Superior temporal gyrus (tissue), 1 donor: ENCODE data around the gene BCKDHB.

ENCODE experiments used
- DNase-seq: peaks from one replicate; pipeline ENCODE4 v3.0.0-alpha.2; 2016; ENCODE audit errors: extremely low spot score

BCKDHB gene

DNA sequence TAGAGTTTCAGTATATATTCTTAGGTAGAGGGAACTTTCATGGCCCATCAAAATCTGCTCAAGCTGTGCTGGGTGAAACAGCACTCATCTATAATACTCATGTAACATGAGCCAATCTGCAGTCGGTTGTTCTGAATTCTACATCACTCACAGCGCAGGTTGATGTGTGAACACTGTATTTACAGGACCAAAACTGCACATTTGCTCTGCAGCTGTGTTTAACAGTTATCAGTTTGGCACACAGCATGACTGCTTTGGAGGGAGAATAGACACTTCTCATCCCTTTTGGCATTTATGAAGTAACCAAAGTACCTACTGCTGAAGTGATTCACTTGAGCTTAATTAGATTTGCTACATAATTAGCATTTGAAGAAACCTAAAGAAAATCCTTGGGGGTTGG is 225.1 kb downstream of the BCKDHB start:
- DNase-seq, result no peak

DNA sequence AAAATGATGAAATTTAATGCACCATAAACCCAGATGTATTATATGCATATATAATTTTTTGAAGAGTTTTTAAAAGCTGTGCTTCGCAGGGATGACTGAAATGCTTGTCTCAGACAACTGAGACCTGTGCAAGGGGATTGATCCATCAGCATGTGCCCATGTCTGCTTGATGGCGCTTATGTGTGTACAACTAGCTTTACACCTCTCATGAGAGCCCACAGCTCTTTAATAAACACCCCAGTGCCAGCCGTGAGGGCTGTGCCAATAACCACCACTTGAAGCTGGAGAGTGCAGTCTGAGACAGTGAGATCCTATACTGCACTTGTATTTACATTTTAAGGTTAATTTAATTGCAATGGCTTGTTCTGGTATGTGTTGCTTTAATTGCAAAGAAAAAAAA is 225.5 kb downstream of the BCKDHB start:
- no peak for DNase-seq

DNA sequence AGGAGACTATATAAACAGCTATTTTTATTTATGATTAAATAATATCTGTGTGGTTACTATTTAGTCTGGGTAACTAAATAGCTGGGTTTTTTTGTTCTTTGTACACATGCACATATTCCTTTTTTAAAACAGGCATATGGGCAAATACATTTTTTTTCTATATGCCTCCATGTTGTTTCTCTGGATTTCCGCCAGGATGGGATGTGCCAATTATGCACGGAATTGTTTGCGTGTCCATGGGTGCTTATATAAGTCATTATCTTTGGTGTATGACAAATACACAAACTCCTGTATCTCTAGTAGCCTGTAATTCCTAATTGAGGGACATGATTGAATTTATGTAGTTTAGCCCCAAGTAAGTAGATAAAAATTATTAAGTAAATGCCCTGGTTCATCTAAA is 226.9 kb downstream of the BCKDHB start:
- no peak for DNase-seq

DNA sequence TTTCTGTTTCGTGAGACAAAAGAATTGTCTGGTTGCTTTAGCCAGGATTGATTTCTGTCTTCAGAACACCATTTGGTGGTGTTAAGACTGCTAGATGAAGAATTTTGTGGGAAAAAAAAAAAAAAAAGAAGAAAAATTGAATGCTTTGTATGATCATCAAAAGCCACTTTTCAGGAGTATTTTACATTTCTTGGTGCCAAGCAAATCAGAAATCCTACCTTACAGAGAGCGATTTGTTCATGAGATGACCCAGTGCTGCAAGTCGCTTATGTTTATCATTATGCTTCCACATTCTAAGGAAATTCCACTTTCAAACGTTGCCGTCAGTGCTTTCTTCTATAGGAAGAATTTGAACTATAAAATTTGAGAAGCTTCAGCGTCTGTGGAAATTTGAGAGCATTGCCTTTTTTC is 228.7 kb downstream of the BCKDHB start:
- peak; percentile 55 for DNase-seq

DNA sequence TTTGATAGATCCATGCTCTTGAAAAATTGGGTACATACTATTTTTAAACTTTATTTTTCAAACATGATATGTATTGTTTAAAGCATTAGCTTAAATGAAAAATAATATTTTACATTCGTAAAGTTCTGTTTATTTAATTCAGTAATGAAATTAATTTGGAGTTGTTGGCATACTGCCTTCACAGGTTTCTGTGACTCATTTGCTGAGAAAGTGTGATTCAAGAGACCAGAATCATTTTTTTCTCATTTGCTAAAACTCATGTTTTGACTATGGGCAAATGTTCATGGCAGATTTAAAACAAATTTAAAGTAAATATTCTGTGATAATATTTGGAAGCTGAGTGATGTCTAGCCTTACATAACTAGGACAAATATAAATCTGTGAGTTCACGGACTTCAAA is 230.4 kb downstream of the BCKDHB start:
- no peak for DNase-seq

DNA sequence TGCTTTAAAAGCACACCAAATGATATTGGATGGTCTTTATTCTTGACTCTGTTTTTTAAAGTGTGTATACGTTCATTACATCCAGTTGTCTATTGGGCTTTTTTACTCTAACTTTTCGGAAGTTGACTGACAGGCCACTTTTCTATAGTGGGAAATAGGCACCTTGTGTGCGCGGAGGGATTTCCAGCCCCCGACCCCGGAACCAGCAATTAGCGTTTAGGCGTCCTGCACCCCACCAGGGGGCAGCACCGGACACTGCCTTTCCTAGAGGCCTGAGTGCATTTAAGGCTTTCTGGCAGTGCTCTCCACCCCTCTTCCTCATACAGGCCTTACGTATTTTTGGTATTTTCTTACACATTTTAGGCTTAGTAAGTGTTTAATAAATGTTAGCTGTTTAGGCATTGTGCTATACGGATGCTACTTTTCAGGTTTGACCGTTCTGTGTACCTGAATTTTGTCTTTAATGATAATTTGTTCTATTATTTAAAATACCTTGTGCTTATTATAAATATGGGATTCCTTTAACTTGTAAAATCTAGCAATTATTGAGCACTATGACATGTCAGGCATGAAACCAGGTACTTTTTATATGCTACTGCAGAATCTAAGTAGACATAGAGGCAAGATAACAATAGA is 231.8 kb downstream of the BCKDHB start:
- peak; percentile 67 for DNase-seq

DNA sequence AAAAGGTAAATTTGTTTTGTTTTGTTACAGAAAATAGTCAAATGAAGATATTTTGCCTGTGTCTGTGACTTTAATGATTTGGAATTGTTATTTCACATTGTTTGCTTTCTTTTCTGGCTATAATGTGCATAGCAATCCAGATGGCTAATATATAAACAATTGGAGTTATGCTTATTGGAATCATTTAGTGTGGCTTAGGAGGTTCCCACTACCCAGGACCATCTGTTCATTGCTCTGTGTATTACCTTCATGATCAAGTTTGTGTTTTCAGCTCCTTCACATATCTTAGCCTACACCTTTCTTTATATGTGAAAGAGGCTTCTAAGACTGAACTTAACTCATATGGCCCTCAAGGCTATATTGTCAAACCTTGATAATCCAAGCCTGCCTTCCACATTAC is 232.9 kb downstream of the BCKDHB start:
- DNase-seq, result no peak

DNA sequence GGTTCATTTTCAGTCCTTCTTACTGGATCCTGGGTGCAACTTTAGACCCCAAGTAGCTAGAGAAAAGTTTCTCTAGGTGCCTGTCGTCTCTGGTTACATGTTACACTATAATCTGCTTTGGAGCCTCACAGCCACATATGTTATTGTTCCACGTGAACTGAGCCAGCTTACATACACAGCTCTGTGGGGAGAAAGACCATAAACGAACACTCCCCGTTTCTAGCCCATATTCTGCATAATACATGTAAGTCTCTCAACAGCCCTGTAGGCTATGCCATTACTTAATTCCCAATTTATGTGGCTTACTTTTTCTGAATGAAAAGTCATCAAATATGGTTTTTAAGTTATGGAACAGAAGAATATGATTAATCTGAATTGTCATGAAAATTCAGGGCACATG is 233.8 kb downstream of the BCKDHB start:
- no peak for DNase-seq

DNA sequence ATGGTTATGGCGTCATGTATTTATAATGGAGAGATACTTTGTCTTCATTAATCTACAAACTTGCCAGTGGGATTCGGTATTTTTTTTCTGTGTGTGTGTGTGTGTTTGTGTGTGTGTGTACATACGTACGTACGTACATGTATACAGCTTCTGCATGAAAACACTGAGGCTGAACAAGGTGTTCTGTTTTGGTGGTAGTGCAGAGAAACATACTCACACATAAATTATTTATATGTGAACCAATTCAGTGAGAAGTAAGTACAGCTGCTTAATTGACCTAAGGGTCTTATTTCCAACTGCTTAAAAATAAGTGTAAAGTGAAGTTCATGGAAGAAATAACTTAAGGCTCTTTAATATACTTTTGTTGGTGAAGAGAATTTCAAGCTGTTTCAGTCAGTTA is 234.2 kb downstream of the BCKDHB start:
- no peak for DNase-seq

DNA sequence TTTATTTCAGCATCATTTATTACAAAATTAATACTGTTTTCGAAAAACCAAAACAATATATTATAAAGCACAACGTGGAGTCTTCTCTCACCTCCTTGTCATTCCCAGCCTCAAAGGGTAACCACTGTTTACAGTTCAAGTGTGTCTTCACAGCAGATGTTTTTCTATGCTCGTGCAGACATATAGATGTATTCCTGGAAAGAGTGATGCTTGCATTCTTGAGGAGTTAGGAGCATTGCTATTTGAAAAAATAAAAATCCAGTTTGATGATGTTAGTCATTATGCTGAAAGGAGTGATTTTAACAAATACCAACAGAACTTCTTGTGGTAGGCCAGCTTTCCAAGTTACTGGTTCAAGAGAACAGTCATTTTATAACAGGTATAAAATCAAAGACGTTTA is 234.9 kb downstream of the BCKDHB start:
- no peak for DNase-seq

DNA sequence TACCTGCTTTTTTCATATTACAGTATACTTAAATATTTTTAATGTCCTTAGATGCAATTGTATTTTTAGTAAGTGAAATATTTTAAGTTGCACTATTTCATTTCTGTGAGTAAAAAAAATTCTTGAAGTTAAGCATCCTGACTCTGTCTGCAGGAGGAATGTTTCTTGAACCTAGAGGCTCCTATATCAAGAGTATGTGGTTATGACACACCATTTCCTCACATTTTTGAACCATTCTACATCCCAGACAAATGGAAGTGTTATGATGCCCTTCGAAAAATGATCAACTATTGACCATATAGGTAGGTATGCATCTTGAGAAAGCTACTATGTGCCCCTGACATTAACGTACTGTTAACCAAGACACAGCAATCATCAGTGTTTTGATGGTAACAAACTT is 237.0 kb downstream of the BCKDHB start:
- no peak for DNase-seq

DNA sequence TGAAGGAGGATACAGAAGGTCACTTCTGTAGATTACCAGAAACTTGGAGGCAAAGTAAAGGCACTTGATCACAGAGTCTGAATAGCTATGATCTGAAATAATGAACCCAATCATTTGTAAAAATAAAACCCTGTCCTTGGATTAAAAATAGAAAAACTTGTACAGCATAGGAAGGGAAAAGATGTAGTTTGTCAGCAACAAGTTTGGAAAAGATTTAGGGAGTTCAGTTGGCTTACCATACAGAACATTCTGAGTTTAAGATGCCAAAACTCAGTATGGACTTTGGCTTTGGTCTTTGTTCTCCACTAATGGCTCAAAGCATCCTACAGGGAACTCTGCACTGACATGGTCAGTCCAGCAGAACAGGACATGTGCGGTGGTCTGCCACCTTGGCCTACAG is 240.6 kb downstream of the BCKDHB start:
- no peak for DNase-seq

DNA sequence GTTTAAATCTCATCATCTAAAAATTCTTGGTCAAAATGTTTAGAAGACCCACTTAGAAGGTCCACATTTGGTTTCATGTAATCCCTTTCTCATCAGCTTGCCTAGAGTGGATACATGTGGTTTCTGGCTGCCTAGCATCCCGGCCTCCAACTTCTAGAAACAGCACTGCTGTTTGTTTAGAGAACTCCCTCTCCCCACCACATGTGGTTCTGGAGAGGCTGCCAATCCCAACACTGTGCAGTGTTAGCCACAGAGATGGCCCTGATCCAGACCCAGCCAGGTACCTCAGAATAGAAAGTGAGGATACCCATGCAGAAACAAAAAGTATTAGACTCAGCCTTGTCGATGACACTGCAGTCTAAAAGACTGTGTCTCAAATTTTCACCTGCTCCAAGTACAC is 241.8 kb downstream of the BCKDHB start:
- DNase-seq, result no peak

DNA sequence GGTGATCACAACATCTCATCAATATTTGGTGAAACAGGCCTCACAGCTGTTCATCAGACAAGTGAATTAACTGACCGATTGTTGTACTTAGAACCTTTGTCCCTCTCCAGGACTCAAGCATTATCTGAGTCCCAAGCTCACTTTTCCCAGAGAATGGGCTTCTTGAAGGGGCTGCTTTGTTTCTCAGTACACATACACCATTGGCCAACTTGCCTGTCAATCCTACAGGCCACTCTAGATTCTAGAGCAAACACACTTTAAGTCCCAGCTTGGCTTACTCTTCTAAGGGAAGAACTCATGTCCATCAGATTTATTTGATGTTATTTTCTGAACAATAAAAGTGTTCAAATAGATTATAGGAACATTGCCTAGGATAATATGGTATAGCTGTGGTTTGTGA is 249.5 kb downstream of the BCKDHB start:
- no peak for DNase-seq

DNA sequence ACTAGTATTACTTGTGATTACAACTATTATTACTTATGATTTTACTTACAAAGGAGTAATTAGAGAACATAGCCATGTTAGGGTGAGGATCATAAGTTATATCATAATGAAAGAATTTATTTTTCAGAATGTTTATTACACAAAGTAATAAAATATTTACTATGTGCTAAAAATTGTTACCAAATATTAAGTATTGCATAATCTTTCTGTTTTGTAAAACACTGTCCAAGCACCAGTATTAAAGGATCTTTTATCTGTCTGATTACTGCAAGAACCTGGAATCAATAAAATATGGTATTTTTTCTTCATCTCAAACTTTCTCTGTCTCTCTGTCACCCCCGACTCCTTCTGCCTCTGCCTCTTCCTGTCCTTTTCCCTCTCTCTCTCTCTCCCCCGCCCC is 250.1 kb downstream of the BCKDHB start:
- no peak for DNase-seq

DNA sequence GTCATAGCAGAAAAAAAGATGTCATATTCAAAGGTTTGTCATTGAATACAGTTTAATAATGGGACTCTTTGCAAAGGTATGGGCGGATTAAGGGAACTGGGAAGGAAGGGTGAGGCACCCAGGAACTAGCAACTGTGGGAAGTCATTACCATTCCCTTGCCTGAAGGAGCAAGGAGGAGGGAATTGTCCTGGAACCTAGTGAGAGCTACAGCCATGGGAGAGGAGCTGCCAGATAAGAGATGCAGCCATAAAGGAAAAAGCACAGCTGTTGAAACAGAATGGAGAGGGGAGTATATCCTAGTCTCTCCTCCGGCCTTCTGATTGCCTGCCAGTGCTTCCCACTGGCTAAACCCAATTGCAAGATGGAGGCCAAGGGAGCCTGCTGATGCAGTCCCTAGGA is 250.6 kb downstream of the BCKDHB start:
- no peak for DNase-seq

DNA sequence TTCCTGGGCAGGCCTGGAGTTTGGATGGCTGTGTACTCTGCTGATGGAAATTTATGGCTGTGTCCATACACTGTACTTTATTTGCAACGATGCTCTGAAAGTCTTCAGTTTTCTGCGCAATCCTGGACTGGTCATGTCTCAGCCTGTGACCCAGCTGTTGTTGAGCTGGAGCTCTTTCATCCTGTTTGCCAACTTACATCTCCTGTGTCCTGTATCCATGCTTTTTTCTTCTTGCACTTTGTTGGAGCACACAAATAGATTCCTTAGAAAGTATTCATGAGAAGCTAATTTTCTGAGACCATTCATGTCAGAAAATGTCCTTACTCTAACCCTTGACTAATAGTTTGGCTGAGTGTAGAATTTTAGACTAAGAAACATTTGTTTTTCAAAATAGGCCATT is 251.2 kb downstream of the BCKDHB start:
- DNase-seq, result no peak

DNA sequence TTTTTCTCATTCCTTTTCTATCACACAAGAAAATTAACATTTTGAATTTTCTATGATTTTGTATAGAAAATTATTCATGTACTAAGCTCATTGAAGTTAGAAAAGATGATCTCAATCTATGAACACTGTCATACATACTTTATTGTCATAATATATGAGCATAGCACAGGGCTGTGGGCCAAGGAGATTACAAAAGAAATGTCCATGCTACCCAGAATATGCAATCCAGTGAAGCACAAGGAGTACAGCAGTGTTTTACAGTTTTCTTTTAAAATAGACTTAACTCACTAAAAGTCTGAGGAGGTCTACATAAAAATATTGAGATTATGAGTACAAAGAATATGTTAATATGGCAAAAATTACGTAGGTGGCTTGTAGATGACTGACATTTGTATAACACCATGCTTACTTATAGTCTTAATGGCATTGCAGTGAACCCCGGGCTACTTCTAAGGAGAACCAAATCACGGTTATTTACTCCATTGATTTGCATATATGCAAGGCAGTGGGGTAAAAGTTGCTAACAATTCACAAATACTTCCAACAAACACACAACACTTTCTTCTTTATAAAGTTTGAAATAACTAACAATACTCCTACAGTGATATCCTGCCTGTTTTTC is 257.1 kb downstream of the BCKDHB start:
- DNase-seq, result no peak

DNA sequence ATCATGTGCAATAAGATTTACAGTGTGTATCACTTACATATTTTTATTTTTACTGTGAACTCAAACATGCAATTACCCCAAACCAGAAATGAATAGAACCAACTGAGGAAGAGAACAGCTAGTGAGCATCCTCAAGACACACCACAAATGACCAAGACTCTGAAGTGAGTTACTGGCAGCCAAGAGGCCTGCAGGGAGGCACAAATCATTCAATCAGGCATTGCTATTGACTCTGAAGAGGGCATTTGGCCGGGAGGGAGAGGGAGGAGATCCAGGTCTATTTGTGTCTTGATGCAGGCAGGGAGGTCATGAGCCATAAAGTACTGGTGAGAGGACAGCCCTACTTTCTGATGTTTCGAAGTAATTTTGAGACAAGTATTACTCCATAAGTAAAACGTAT is 257.7 kb downstream of the BCKDHB start:
- DNase-seq, result no peak

DNA sequence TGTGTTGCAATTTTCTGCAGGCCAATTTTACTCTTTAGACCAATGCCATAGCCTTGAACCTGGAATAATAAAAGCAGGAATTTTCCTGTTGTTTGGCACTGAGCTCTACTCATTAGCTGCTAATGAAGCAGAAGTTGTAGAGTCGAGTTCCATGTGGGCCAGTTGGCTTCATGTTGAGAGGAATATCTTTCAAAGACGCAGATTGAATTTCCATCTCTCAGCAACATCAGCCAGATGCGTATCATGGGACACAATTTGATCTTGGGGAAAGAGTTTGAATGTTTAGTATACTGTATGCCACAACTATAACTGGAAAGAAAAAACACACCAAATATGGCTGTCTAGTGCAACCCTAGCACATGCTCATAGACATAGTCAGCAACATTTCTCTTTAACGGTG is 259.6 kb downstream of the BCKDHB start:
- no peak for DNase-seq

DNA sequence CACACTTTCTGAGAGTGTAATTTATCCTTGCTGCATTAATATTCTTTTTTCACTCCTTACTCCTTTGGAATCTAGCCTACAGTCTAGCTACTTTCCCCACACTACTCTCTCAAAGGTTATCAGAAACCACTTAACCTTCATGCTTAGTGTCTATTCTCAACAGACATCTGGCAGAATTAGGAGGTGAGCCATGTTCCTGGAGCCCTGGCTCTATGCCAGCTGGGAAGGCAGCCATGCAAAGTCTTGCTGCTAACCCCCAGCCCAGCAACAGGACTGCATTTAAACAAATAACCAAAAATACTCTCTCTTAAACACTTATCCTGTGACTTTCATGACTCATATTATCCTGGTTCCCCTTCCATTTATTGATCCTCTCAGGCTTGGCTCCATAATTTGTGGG is 260.2 kb downstream of the BCKDHB start:
- DNase-seq, result no peak

DNA sequence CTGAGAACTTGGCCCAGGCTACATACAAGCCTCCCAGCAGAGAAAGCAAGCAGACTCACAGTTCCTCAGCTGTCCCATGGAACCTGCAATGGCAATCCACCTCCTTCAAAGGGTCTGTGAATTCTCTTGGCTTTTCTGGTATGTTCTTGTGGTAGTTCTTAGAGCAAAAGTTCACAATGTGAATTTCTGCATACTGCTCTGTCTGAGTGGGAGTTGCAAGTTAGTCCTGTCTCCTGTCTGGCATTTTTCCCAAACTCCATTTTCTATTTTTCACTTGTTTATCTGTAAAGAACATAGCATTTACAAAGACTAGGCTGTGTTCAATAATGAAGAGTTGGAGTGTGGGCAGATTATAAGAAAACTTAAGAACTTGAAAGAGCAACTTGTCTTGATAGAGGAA is 269.9 kb downstream of the BCKDHB start:
- no peak for DNase-seq

DNA sequence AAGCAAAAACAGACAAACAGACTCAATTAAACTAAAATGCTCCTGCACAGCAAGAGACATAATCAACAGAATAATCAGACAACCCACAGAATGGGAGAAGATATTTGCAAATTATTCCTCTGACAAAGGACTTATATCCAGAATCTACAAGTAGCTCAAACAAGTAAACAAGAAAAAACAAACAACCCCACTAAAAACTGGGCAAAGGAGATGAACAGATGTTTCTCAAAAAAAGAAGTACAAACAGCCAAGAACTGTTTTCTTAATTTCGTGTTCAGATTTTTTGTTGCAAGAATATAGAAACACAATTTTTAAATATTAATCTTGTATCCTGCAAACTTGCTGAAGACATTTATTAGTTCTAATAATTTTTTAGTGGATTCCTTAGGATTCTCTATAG is 274.1 kb downstream of the BCKDHB start:
- no peak for DNase-seq

DNA sequence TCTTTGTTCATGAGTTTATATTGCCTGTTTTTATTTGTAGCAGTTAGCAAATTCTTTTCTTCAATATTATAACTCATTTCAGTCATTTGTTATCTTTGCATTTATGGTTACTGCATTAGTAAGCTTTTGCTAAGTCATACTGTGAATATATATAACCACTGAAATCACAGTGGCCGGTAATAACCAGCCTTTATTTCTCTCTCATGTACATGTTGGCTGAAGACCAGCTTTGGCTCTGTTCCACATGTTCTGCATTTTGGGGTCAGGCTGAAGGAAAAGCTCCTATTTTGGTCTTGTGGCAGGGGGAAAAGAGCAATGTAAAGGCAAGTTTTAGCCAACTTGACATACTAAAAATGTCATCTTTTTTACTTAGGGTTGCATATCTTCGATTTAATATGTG is 276.3 kb downstream of the BCKDHB start:
- no peak for DNase-seq
